Endothelial cell of umbilical vein (primary cell): ENCODE results near the gene RPA1. TPM values are rescaled to one million over a fixed set of nuclear protein-coding genes. Genes with fewer than 3 reads are reported as not detected.

Experiments used
- BruUV-seq: library from RNA; stranded (reverse); fragments of 400-500 nt; replicated peaks from 2 replicates; lab custom pipeline; 2021; lab: Mats Ljungman, UMichigan
- CTCF ChIA-PET: fragments of 300-600, 350-600 bp; sonication (Branson Sonifier 250); formaldehyde crosslinking; loops from one replicate; lab custom pipeline; 2021; ENCODE audit warnings: antibody characterized with exemption, inconsistent platforms; lab: Charles Lee
- POLR2A ChIA-PET: fragments of 300-600, 350-600 bp; sonication (Branson Sonifier 250); formaldehyde crosslinking; loops from one replicate; lab custom pipeline; 2021; ENCODE audit warnings: antibody characterized with exemption, inconsistent platforms; lab: Charles Lee
- DNase-seq: peaks from one replicate; pipeline ENCODE4 v3.0.0-alpha.2; 2011; ENCODE audit warnings: low read depth, low spot score
- FAIRE-seq: peaks from 2 replicates; lab custom pipeline; 2011; peaks lifted over from hg19 to GRCh38; lab: Jason Lieb, UNC
- H2AFZ ChIP-seq: 2 replicates; pipeline ENCODE4 v1.6.0; 2012; ENCODE audit warnings: low read depth, low read length, control low read depth, inconsistent platforms
- H3K27ac ChIP-seq: 2 replicates; pipeline ENCODE4 v1.5.1; 2011; ENCODE audit warnings: low read depth, mild to moderate bottlenecking, control low read depth, low read length, moderate library complexity; ENCODE audit not compliant: insufficient read depth
- H3K27me3 ChIP-seq, 2 experiments: 2 replicates each; pipeline versions ENCODE4 v1.6.0 to v1.6.1; 2011; ENCODE audit warnings: low read length in 2 of 2, mixed read lengths in 1 of 2; ENCODE audit not compliant: control insufficient read depth in 2 of 2, insufficient read depth in 2 of 2
- H3K36me3 ChIP-seq, 2 experiments: 2 replicates in 1 of 2; 3 replicates in 1 of 2; pipeline ENCODE4 v1.5.1; 2011; ENCODE audit warnings: low read length in 2 of 2, mild to moderate bottlenecking in 1 of 2, moderate library complexity in 1 of 2; ENCODE audit not compliant: control insufficient read depth in 2 of 2, insufficient read depth in 2 of 2; ENCODE audit errors: extremely low read depth in 1 of 2
- H3K4me1 ChIP-seq: 3 replicates; pipeline ENCODE4 v1.5.1; 2011; ENCODE audit warnings: mild to moderate bottlenecking, low read length; ENCODE audit not compliant: control insufficient read depth, insufficient read depth; ENCODE audit errors: extremely low read depth
- H3K4me2 ChIP-seq: 2 replicates; pipeline ENCODE4 v1.6.1; 2011; ENCODE audit warnings: low read length, control low read depth, mixed read lengths; ENCODE audit not compliant: insufficient read depth
- H3K4me3 ChIP-seq, 3 experiments: fragments of 200-600 bp in 1 of 3; sonication (generic), shearing (Covaris generic) in 1 of 3; replicated peaks in 1 of 3; 2 replicates each; pipeline ENCODE4 v1.5.1; 2011 to 2016; ENCODE audit warnings: control low read depth in 3 of 3, low read length in 3 of 3, mild to moderate bottlenecking in 2 of 3, inconsistent platforms in 1 of 3, low read depth in 1 of 3, moderate library complexity in 1 of 3; ENCODE audit not compliant: insufficient read depth in 1 of 3
- H3K79me2 ChIP-seq: 2 replicates; pipeline ENCODE4 v1.6.0; 2012; ENCODE audit warnings: low read length, inconsistent platforms; ENCODE audit not compliant: control insufficient read depth, insufficient read depth
- H3K9ac ChIP-seq: replicated peaks from 2 replicates; pipeline ENCODE3; 2011; ENCODE audit warnings: low read length, control low read depth; ENCODE audit not compliant: insufficient read depth; ENCODE audit errors: extremely low read depth
- H3K9me1 ChIP-seq: replicated peaks from 3 replicates; pipeline ENCODE4 v1.6.0; 2011; ENCODE audit warnings: mild to moderate bottlenecking, low read length; ENCODE audit not compliant: control insufficient read depth, insufficient read depth; ENCODE audit errors: extremely low read depth
- H3K9me3 ChIP-seq: replicated peaks from 2 replicates; pipeline ENCODE4 v1.5.1; 2012; ENCODE audit warnings: low read length, inconsistent platforms; ENCODE audit not compliant: control insufficient read depth, insufficient read depth
- H4K20me1 ChIP-seq: replicated peaks from 2 replicates; pipeline ENCODE3; 2011; ENCODE audit warnings: mild to moderate bottlenecking, low read length; ENCODE audit not compliant: control insufficient read depth, insufficient read depth; ENCODE audit errors: extremely low read depth
- CTCF ChIP-seq, 2 donors: IDR thresholded peaks; 1 replicate in 1 of 2; 2 replicates in 1 of 2; pipeline ENCODE4 v1.5.1; 2011; ENCODE audit warnings: low read length in 2 of 2, mild to moderate bottlenecking in 2 of 2, moderate library complexity in 2 of 2, control low read depth in 1 of 2, inconsistent platforms in 1 of 2, low read depth in 1 of 2; ENCODE audit not compliant: insufficient read depth in 1 of 2; ENCODE audit errors: extremely low read depth in 1 of 2
- EZH2 ChIP-seq: IDR thresholded peaks from 2 replicates; pipeline ENCODE4 v1.6.1; 2012; ENCODE audit warnings: borderline replicate concordance, low read depth, mild to moderate bottlenecking, moderate library complexity, low read length, inconsistent platforms; ENCODE audit not compliant: severe bottlenecking
- FOS ChIP-seq: IDR thresholded peaks from 2 replicates; pipeline ENCODE4 v1.6.1; 2011; ENCODE audit warnings: mild to moderate bottlenecking, low read length, moderate library complexity, borderline replicate concordance; ENCODE audit not compliant: insufficient read depth
- GATA2 ChIP-seq: IDR thresholded peaks from 2 replicates; pipeline ENCODE4 v1.7.0; 2011; ENCODE audit warnings: low read depth, mild to moderate bottlenecking, moderate library complexity, mixed read lengths, low read length; ENCODE audit not compliant: insufficient read length, insufficient read depth
- JUN ChIP-seq: IDR thresholded peaks from 2 replicates; pipeline ENCODE4 v1.6.1; 2011; ENCODE audit warnings: borderline replicate concordance, low read depth; ENCODE audit not compliant: insufficient read length, insufficient read depth
- MAX ChIP-seq: IDR thresholded peaks from 2 replicates; pipeline ENCODE4 v1.6.1; 2011; ENCODE audit not compliant: insufficient read depth, insufficient read length
- MYC ChIP-seq: IDR thresholded peaks from one replicate; pipeline ENCODE4 v1.6.1; 2011; ENCODE audit warnings: mild to moderate bottlenecking, low read depth, low read length
- POLR2A ChIP-seq: IDR thresholded peaks from 2 replicates; pipeline ENCODE4 v1.6.1; 2012; ENCODE audit warnings: low read depth, mild to moderate bottlenecking, control low read depth, low read length
- POLR2AphosphoS5 ChIP-seq: IDR thresholded peaks from 2 replicates; pipeline ENCODE4 v1.6.1; 2012; ENCODE audit warnings: low read depth, mild to moderate bottlenecking, control low read depth, low read length, moderate library complexity; ENCODE audit not compliant: insufficient read depth
- dilution Hi-C: fragments of 300-500 bp; cut with MboI; formaldehyde crosslinking; loops from one replicate; pipeline ENCODE4 v1.15.0; 2019; ENCODE audit warnings: low sequenced_read_pairs; ENCODE audit not compliant: extremely low pct_ligation_motif_present
- intact Hi-C: fragments of 100-400 bp; cut with micrococcal nuclease; formaldehyde crosslinking; loops from one replicate; pipeline ENCODE4 v1.10.0; 2022
- polyA plus RNA-seq, 4 experiments: library from polyadenylated mRNA; depleted of rRNA in 3 of 4; stranded (reverse) in 3 of 4; unstranded in 1 of 4; fragments of >200 nt; gene quantifications; 2 replicates each; pipeline versions ENCODE4 v1.2.1 to v1.2.3, GENCODE V29; 2011 to 2012; ENCODE audit warnings: missing spikeins in 1 of 4
- total RNA-seq: library from RNA; stranded (reverse); gene quantifications from 2 replicates; pipeline ENCODE4 v1.2.3, GENCODE V29; 2021

Gene RPA1
- total and polyA plus RNA-seq, 2 donors (not counting 3 experiments of a cell fraction or from before 2014, with no cell fraction given), result 50.5 to 123 TPM

GRCh38 chr17:1883536-1883935, 53.7 kb downstream of the RPA1 start:
- peaks cover 13 to 32% of the 10 kb centered on the region in 2 experiments for H3K36me3 ChIP-seq
- H3K27me3 ChIP-seq, result no peaks in the 10 kb centered on the region
- H2AFZ ChIP-seq, result no peak overlapping the region
- no peaks in the 10 kb centered on the region for H4K20me1 ChIP-seq
- no peaks in the 10 kb centered on the region for H3K9me3 ChIP-seq
- H3K9ac ChIP-seq, result no peak overlapping the region
- no peaks in the 10 kb centered on the region for H3K4me1 ChIP-seq
- H3K9me1 ChIP-seq, result no peaks in the 10 kb centered on the region
- no peak overlapping the region for H3K4me3 ChIP-seq
- CTCF ChIA-PET, result interaction anchor here (0.6 to 1.7 kb wide), 3 partner anchors 142 to 361 kb away, joined by 3 to 10 read pairs (median 4); no protein-coding TSS in a partner anchor
- POLR2A ChIA-PET, result no interaction called here
- intact Hi-C loops, result no loop called here
- no peak for DNase-seq
- H3K4me2 ChIP-seq, result no peak overlapping the region
- BruUV-seq, result no TSS peak
- no peak overlapping the region for H3K27ac ChIP-seq
- dilution Hi-C loops, result no loop called here
- TF ChIP-seq MAX (no peak), GATA2 (no peak), MYC (no peak), JUN (no peak), FOS (no peak), POLR2AphosphoS5 (no peak), EZH2 (no peak), CTCF (IDR thresholded peaks at IDR 0.05; ENCODE audit: extremely low read depth in 1 of 2, insufficient read depth in 1 of 2, low read depth in 1 of 2, low read length in 2 of 2) (no peak), POLR2A (no peak)
- no peaks in the 10 kb centered on the region for H3K79me2 ChIP-seq
- no peak for FAIRE-seq
